ENCODE measurements around the gene SYNJ2.
"Not testable (repeated sequence)": the region's sequence is repeated elsewhere in the genome, so short reads cannot be mapped to it uniquely, and the experiment has no call there.

Gene SYNJ2

GRCh38 chr6:157981395-157982101, at the start of gene SYNJ2:
Gene SYNJ2, plus strand, starts transcription at chr6:157981863. Its CDS starts 99 bp downstream, at chr6:157981962.
- peak; percentile 60 to 74 for DNase-seq

- DNase-seq: no peak
Measured at GRCh38 chr6:157935786-157936185, 45.9 kb upstream of the SYNJ2 start.

DNA sequence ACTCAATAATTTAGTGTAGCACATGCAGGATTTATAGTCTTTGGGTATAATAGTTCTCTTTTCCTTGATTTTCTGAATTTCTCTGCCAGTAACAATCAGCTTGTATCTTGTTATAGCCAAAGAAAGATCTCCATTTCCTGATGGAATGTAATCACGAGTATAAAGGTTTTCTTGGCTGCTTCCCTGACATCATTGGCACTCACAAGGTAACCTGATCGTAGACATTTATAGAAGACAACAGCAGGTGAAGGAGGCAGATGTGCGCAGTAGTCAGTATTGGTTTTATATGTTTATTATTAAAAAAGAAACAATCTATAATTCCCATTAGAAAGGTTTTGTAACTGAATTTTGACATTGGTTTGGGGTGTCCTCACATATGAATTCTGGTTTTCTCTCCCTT, 44.3 kb upstream of the SYNJ2 start:
- DNase-seq: no peak

GRCh38 chr6:157937916-157938315, 43.7 kb upstream of the SYNJ2 start:
- DNase-seq: no peak

DNA sequence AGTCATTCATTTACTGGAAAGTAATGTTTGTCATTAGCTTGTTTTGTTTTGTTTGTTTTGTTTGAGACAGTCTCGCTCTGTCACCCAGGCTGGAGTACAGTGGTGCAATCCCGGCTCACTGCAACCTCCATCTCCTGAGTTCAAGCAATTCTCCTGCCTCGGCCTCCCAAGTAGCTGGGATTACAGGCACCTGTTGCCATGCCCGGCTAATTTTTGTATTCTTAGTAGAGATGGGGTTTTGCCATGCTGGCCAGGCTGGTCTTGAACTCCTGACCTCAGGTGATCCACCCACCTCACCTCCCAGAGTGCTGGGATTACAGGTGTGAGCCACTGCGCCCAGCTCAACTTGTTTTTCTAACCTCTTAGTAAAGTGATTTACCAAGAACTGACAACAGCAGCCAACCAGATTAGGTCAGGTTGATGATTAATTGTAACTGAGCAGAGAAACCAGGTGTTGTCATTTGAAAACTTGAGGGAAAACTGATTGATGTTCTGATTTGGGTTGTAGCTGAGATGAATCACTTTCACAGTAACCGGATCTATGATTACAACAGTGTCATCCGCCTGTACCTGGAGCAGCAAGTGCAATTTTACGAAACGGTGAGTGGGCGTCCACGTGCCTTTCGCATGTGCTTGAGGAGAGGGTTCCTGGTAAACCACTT, 41.2 kb upstream of the SYNJ2 start:
- DNase-seq: not testable (repeated sequence)

DNA sequence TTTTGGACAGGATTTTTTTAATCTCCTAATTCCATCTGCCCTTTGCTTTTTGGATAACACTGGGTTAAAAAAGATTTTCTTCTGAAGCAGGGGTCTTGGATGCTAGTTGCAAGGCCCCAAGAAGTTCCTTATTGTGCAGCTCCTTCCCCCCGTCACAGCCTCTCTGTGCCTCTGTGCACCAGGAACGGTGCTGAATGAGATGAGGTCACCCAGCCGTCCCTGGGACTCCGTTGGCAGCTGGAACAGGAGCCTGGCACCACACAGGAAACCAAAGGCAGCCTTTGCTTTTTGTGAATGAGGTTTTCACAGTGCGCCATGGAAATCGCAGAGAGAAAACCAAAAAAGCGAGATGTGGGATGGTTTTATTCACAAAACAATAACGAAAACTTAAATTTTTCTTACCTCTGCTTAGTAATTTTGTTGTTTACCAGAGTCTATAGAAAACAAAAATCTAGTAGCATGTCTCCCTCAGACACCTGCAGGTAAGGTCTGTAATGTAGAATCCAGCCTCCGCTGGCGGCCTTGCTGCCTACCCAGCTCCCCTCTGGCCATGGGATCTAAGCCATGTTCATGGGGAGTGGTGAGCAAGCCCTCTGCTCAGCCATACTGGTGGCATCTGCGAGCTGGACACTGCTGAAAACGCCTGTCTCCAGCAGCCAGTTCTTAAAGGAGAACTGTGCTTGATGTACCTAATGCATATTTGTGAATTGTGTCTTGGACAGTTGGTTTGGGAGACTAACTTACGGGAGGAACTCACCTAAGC, 40.4 kb upstream of the SYNJ2 start:
- no peak for DNase-seq

- DNase-seq: no peak
Measured at GRCh38 chr6:157942351-157942750, 39.3 kb upstream of the SYNJ2 start.

DNA sequence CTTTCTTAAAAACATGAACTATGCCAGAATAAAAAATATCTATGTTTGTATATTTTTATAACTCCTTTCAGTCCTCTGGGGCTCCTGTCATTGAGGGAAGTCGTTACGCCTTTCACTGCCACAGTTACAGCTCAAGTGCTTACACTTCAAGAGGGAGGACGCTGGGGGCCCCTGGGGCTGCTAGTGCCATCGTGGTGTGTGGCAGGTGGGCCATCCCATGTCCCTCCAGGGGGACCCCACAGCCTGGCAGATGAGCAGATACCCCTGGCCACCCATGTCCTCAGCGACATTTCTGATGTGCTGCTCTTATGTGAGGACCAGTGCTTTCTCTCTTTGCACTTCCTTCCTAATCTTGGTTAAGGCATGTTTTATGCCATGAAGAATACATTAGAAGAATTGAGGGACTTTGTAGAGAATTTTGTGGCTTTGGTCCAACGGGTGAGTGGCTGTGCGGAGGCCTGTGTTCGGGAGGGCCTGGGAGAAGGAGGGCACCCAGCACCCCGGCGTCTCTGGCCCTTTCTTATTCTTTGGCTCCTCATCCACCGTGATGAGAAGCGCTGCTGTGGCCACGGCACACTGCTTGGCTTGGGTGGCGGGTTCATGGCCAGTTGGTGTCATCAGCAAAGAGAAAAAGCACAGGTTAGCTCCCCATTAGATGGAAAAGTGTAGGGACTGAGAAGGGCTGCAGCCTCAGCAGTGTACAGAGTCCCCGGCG, 38.3 kb upstream of the SYNJ2 start:
- no peak for DNase-seq

GRCh38 chr6:157943964-157944283, 37.7 kb upstream of the SYNJ2 start:
- DNase-seq: no peak

GRCh38 chr6:157944983-157945931, 36.4 kb upstream of the SYNJ2 start:
- DNase-seq: no peak

GRCh38 chr6:157946053-157946617, 35.5 kb upstream of the SYNJ2 start:
- DNase-seq: no peak

DNA sequence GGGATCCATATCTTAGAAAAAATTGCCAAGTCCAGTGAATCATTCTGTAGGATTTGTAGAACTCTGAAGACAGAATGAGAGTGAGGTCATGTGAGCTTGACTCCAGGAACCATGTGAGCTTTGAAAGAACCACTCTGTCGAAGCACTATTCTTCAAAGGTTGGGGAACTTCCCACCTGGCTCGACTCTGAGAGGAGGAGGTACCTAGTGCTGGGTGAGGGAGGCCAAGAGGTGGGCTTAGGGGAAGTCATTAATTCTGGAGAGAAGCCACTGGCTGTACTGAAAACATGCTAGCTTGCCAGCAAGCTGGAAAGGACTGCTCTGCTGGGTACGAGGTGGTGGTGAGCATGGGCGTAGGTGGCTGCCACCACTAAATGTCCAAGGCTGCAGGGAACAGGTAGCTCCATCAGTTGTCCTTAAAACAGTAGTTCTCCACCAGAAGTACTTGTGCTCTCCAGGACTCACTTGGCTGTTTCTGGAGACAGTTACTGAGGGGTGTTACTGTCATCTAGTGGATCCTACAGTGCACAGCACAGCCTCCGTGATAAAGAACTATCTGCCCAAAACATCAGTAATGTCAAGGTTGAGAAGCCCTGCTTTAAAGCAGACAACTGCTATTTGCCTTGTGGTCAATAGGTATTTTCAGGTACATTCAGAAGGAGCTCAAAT, 34.7 kb upstream of the SYNJ2 start:
- peak in 1 of 2 experiments; percentile 32 for DNase-seq

DNA sequence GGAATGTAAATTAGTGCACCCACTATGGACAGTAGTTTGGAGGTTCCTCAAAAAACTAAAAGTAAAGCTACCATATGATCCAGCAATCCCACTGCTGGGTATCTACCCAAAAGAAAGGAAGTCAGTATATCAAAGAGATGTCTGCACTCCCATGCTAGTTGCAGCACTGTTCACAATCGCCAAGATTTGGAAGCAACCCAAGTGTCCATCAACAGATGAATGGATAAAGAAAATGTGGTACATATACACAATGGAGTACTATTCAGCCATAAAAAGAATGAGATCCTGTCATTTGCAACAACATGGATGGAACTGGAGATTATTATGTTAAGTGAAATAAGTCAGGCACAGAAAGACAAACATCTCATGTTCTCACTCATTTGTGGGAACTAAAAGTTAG, 30.8 kb upstream of the SYNJ2 start:
- DNase-seq: not testable (repeated sequence)

DNA sequence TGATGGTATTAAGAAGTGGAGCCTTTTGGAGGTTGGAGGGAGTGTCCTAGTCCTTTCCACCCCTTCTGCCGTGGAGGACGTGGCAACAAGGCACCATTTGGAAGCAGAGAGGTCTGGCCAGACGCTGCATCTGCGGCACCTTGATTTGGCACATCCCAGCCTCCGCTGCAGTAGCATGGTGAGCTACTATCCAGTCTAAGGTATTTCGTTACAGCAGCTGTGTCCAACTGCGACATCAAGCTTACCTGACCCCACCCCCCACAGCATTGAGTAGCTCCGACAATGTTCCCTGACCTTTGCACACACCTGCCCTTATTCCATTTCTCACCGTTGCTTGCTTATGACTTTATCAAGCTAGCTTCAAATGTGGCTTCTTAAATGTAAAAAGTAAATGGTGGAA, 29.8 kb upstream of the SYNJ2 start:
- DNase-seq: no peak

DNA sequence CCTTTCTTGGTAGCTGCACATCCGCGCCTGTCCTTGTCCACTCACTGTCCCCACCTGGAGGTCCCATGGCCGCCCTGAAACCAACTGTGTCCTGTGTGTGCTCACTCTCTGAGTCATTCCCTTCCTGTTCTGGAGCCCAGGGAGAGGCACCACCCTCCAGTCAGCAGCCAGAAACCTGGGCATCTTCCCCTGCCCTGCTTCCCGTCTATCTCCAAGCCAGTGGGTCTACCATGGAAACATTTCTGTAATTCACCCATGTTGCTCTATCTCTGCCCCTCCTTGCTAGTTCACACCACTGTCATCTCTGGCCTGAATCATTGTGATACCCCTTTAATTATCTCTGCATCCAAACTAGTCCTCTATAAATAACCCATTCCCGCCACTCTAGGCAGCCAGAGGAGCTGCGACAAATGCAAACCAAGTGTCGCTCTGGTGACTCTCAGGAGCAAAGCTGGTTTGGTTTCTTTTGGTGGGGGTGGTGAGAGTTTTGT, 28.8 kb upstream of the SYNJ2 start:
- DNase-seq: no peak

- DNase-seq: no peak
Measured at GRCh38 chr6:157953580-157954091, 28.0 kb upstream of the SYNJ2 start.

- DNase-seq: no peak
Measured at GRCh38 chr6:157954150-157955117, 27.2 kb upstream of the SYNJ2 start.

DNA sequence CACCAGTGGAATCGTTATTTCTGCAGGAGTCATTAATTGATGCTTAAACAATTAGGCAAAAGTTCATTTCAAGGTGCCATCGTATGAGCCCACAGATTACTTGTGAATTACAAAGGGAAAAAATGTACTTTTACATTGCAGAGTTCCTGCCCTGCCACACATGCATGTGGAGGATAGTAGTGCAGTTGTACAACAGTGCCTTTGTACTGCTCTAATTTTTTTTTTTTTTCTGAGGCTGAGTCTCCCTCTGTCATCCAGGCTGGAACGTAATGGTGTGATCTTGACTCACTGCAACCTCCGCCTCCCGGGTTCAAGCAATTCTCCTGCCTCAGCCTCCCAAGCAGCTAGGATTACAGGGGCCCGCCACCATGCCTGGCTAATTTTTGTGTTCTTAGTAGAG, 26.0 kb upstream of the SYNJ2 start:
- no peak for DNase-seq

GRCh38 chr6:157956171-157956730, 25.4 kb upstream of the SYNJ2 start:
- no peak for DNase-seq

Data from SW 1271 (cell line).